ENCODE data around the gene PDZD2. TPM values are rescaled to one million over a fixed set of nuclear protein-coding genes. Genes with fewer than 3 reads are reported as not detected.

PDZD2 gene
- polyA plus RNA-seq, 1 donor from 2014 or later, result 3.1 TPM

DNA sequence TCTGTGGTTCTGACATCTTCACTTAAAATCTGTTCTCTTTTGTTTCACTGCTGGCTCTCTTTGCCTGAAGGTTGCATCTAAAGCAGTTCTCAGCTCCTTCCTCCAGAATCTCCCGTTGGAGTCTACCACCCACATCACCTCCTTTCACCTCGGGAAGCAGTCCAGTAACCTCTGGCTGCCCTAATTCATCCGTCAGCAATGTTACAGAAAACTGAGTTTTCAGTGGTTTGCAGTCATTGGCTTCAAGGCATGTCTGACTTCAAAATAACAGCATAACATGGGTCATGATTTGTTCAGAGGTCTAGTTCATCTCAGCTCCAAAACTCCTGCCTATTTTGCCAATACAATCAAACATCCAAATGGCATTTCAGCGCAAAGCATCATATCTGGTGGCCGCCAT is 427.5 kb downstream of the PDZD2 start:
- Histone ChIP-seq H4K20me1 (ENCODE audit: insufficient read depth) (no peaks in the 10 kb centered on the region), H3K4me2 (ENCODE audit: low read length) (no peak overlapping the region), H2AFZ (ENCODE audit: low read depth, low read length) (no peak overlapping the region), H3K27me3 (ENCODE audit: insufficient read depth, low read depth, low read length) (no peaks in the 10 kb centered on the region), H3K36me3 (ENCODE audit: insufficient read depth, low read length) (no peaks in the 10 kb centered on the region), H3K9ac (ENCODE audit: low read length) (no peak overlapping the region), H3K4me3 (ENCODE audit: low read length) (no peak overlapping the region), H3F3A (ENCODE audit: insufficient read depth, low read length, poor library complexity, severe bottlenecking) (no peaks in the 10 kb centered on the region), H3K79me2 (replicated peaks; ENCODE audit: insufficient read depth, low read length) (no peaks in the 10 kb centered on the region), H3K9me3 (ENCODE audit: low read length) (peaks cover 3% of the 10 kb centered on the region), H3K9me2 (ENCODE audit: insufficient read depth, low read length) (no peaks in the 10 kb centered on the region), H3K27ac (ENCODE audit: low read length) (no peak overlapping the region)
- TF ChIP-seq MXI1 (conservative IDR thresholded peaks at IDR 0.05; ENCODE audit: poor library complexity, severe bottlenecking), result no peak
- TF ChIP-seq POLR2AphosphoS5 (IDR thresholded peaks at IDR 0.05), result no peak
- no peak for TF ChIP-seq TAF1 (IDR thresholded peaks at IDR 0.05; ENCODE audit: low read depth)
- TF ChIP-seq EP300 (conservative IDR thresholded peaks at IDR 0.05; ENCODE audit: poor library complexity, severe bottlenecking), result no peak
- TF ChIP-seq, protein P1, sequence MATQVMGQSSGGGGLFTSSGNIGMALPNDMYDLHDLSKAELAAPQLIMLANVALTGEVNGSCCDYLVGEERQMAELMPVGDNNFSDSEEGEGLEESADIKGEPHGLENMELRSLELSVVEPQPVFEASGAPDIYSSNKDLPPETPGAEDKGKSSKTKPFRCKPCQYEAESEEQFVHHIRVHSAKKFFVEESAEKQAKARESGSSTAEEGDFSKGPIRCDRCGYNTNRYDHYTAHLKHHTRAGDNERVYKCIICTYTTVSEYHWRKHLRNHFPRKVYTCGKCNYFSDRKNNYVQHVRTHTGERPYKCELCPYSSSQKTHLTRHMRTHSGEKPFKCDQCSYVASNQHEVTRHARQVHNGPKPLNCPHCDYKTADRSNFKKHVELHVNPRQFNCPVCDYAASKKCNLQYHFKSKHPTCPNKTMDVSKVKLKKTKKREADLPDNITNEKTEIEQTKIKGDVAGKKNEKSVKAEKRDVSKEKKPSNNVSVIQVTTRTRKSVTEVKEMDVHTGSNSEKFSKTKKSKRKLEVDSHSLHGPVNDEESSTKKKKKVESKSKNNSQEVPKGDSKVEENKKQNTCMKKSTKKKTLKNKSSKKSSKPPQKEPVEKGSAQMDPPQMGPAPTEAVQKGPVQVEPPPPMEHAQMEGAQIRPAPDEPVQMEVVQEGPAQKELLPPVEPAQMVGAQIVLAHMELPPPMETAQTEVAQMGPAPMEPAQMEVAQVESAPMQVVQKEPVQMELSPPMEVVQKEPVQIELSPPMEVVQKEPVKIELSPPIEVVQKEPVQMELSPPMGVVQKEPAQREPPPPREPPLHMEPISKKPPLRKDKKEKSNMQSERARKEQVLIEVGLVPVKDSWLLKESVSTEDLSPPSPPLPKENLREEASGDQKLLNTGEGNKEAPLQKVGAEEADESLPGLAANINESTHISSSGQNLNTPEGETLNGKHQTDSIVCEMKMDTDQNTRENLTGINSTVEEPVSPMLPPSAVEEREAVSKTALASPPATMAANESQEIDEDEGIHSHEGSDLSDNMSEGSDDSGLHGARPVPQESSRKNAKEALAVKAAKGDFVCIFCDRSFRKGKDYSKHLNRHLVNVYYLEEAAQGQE (IDR thresholded peaks at IDR 0.05; ENCODE audit: borderline replicate concordance), result no peak
- no peak for TF ChIP-seq SMC3 (conservative IDR thresholded peaks at IDR 0.05; ENCODE audit: poor library complexity)
- TF ChIP-seq RAD21 (conservative IDR thresholded peaks at IDR 0.05), result no peak
- no peak for TF ChIP-seq CTCF (IDR thresholded peaks at IDR 0.05; ENCODE audit: poor library complexity, severe bottlenecking)
- TF ChIP-seq EZH2 (IDR thresholded peaks at IDR 0.05; ENCODE audit: borderline replicate concordance, insufficient read depth, low read length, poor library complexity, severe bottlenecking), result no peak

DNA sequence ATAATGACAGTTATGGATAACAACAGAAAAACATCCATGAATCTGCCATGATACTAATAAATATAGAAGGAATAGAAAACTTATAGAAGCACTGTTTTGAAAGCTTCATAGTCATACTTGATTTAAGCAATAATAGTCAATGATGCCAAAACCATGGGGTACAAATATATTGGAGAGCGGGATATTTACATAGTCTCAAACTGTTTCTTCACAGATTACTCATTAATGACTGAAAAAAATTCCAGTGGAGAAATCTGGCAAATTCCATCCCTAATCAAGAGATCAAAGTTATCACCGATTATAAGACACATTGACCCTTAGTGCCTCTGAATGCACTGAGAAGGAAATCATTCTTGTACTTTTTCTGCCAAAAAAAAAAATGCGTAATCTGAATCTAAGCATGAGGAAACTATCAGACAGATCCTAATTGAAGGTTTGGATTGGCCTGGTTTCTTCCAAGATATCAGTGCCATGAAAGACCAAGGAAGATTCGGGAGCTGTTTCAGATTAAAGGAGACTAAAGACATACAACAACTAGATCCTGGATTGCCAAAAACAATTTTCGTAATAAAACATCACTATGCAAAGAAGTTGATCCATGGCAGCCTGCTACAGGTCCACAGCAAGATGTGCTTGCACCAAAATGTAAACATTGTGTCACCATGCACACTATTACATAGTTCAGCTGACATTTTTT is 429.0 kb downstream of the PDZD2 start:
- H3K27ac ChIP-seq (ENCODE audit: low read length), result no peak overlapping the region
- no peak overlapping the region for H2AFZ ChIP-seq (ENCODE audit: low read depth, low read length)
- TF ChIP-seq CTCF (IDR thresholded peaks at IDR 0.05; ENCODE audit: poor library complexity, severe bottlenecking), result no peak
- no peaks in the 10 kb centered on the region for H3K27me3 ChIP-seq (ENCODE audit: insufficient read depth, low read depth, low read length)
- no peaks in the 10 kb centered on the region for H4K20me1 ChIP-seq (ENCODE audit: insufficient read depth)
- H3K9me3 ChIP-seq (ENCODE audit: low read length), result peaks cover 3% of the 10 kb centered on the region
- no peaks in the 10 kb centered on the region for H3F3A ChIP-seq (ENCODE audit: insufficient read depth, low read length, poor library complexity, severe bottlenecking)
- no peak overlapping the region for H3K9ac ChIP-seq (ENCODE audit: low read length)
- no peak overlapping the region for H3K4me2 ChIP-seq (ENCODE audit: low read length)
- no peaks in the 10 kb centered on the region for H3K9me2 ChIP-seq (ENCODE audit: insufficient read depth, low read length)
- H3K4me3 ChIP-seq (ENCODE audit: low read length), result no peak overlapping the region
- no peaks in the 10 kb centered on the region for H3K79me2 ChIP-seq (replicated peaks; ENCODE audit: insufficient read depth, low read length)
- H3K36me3 ChIP-seq (ENCODE audit: insufficient read depth, low read length), result no peaks in the 10 kb centered on the region
